GM12892 (cell line): ENCODE data around the gene MBIP.

Source experiments
- POLR2A ChIP-seq: IDR thresholded peaks from 2 replicates; pipeline ENCODE4 v1.6.1; 2011; ENCODE audit warnings: low read depth, low read length, control low read depth
- POLR2AphosphoS5 ChIP-seq: IDR thresholded peaks from 2 replicates; pipeline ENCODE4 v1.6.1; 2011; ENCODE audit warnings: low read depth, low read length, control low read depth

- TF ChIP-seq POLR2AphosphoS5 (no peak), POLR2A (no peak)
Observed at GRCh38 chr14:36271939-36272907, 48.2 kb downstream of the MBIP start.
